Gastroesophageal sphincter (tissue), 4 donors: ENCODE results near the gene FLOT2. TPM values are rescaled to one million over a fixed set of nuclear protein-coding genes. Genes with fewer than 3 reads are reported as not detected.

ENCODE experiments used
- ATAC-seq: fragments of 150-250 bp; one replicate; pipeline ENCODE4 v1.9.1; 2016; ENCODE audit warnings: mild to moderate bottlenecking, moderate library complexity
- H3K27ac ChIP-seq, 4 donors: fragments of 200-600 bp; sonication (generic) in 3 of 4; 1 replicate in 3 of 4; 2 replicates in 1 of 4; pipeline ENCODE4 v1.5.1; 2016 to 2019
- H3K27me3 ChIP-seq: fragments of 200-600 bp; sonication (generic); one replicate; pipeline ENCODE4 v1.5.1; 2019
- H3K36me3 ChIP-seq, 2 donors: fragments of 200-600 bp; sonication (generic); one replicate each; pipeline ENCODE4 v1.5.1; 2019; ENCODE audit warnings: control low read depth in 1 of 2
- H3K4me1 ChIP-seq, 3 donors: fragments of 200-600 bp; sonication (generic); 1 replicate in 2 of 3; 2 replicates in 1 of 3; pipeline ENCODE4 v1.5.1; 2016 to 2019; ENCODE audit warnings: control low read depth in 2 of 3
- H3K4me3 ChIP-seq, 2 donors: fragments of 200-600 bp; sonication (generic); one replicate each; pipeline ENCODE4 v1.5.1; 2019; ENCODE audit warnings: mild to moderate bottlenecking in 1 of 2, moderate library complexity in 1 of 2
- H3K9me3 ChIP-seq, 3 donors: fragments of 200-600 bp; sonication (generic); one replicate each; pipeline ENCODE4 v1.5.1; 2017 to 2019; ENCODE audit warnings: control low read depth in 2 of 3
- EP300 ChIP-seq: sonication (generic); formaldehyde crosslinking; IDR thresholded peaks from one replicate; pipeline ENCODE4 v1.6.1; 2017; ENCODE audit warnings: antibody characterized with exemption, mild to moderate bottlenecking
- POLR2A ChIP-seq, 2 donors: fragments of 450-650 bp; IDR thresholded peaks; one replicate each; pipeline ENCODE4 v1.6.1; 2017; ENCODE audit warnings: antibody characterized with exemption in 2 of 2, mild to moderate bottlenecking in 2 of 2, moderate library complexity in 1 of 2
- POLR2AphosphoS5 ChIP-seq: sonication (generic); formaldehyde crosslinking; IDR thresholded peaks from one replicate; pipeline ENCODE4 v1.6.1; 2017; ENCODE audit warnings: antibody characterized with exemption
- WGBS, 2 donors: methylation state at CpG; one replicate each; pipeline ENCODE4 v1.1.5; 2018; ENCODE audit warnings: low coverage in 1 of 2; 5-methylcytosine and 5-hydroxymethylcytosine counted together
- total RNA-seq, 4 donors: library from RNA; depleted of rRNA; stranded (reverse); fragments of >200 nt; gene quantifications; one replicate each; pipeline ENCODE4 v1.1.0, GENCODE V29; 2016
- TF ChIP-seq, protein P1 (sequence below), 4 experiments: fragments of 200-600 bp in 2 of 4; fragments of 450-650 bp in 2 of 4; sonication (generic) in 1 of 4; IDR thresholded peaks; one replicate each; pipeline ENCODE4 v1.5.1; 2017 to 2019; ENCODE audit warnings: antibody characterized with exemption in 4 of 4, mild to moderate bottlenecking in 2 of 4, moderate library complexity in 2 of 4

Gene FLOT2
- total RNA-seq, 4 donors from 2014 or later = 71.6 to 107 (median 91.2) TPM

GRCh38 chr17:28875848-28876550, 21.5 kb downstream of the FLOT2 start:
- no peak overlapping the region for H3K4me3 ChIP-seq

DNA sequence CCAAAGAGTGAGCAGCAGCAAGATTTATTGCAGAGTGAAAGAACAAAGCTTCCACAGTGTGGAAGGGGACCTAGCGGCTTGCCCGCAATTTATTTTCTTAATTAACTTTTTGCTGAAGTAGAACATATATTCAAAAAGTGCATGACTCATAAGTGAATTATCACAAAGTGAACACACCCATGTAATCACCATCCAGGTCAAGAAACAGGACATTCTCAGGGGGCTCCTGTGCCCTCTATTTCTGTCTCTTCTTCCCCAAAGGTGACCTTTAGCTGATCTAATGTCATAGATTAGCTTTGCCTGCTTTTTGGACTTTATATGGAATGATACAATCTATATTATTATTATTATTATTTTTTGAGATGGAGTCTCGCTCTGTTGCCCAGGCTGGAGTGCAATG, 22.8 kb downstream of the FLOT2 start:
- 81 to 86% methylated on average over 3 of the region's 3 CpGs for WGBS, 2 donors

More at GRCh38 chr17:28875848-28876550, 21.5 kb downstream of the FLOT2 start:
- H3K9me3 ChIP-seq = no peaks in the 10 kb centered on the region
- ATAC-seq = no peak
- no peaks in the 10 kb centered on the region for H3K27me3 ChIP-seq
- TF ChIP-seq, protein P1, sequence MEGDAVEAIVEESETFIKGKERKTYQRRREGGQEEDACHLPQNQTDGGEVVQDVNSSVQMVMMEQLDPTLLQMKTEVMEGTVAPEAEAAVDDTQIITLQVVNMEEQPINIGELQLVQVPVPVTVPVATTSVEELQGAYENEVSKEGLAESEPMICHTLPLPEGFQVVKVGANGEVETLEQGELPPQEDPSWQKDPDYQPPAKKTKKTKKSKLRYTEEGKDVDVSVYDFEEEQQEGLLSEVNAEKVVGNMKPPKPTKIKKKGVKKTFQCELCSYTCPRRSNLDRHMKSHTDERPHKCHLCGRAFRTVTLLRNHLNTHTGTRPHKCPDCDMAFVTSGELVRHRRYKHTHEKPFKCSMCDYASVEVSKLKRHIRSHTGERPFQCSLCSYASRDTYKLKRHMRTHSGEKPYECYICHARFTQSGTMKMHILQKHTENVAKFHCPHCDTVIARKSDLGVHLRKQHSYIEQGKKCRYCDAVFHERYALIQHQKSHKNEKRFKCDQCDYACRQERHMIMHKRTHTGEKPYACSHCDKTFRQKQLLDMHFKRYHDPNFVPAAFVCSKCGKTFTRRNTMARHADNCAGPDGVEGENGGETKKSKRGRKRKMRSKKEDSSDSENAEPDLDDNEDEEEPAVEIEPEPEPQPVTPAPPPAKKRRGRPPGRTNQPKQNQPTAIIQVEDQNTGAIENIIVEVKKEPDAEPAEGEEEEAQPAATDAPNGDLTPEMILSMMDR (IDR thresholded peaks at IDR 0.05) = no peak
- no peak for TF ChIP-seq POLR2AphosphoS5
- TF ChIP-seq EP300 = no peak
- TF ChIP-seq POLR2A (IDR thresholded peaks at IDR 0.05) = no peak
- 44 to 50% methylated on average over 1 of the region's 1 CpG for WGBS, 2 donors
- no peaks in the 10 kb centered on the region for H3K4me1 ChIP-seq
- H3K27ac ChIP-seq = no peak overlapping the region
- peaks cover 0 to 36% of the 10 kb centered on the region in 2 donors for H3K36me3 ChIP-seq

GRCh38 chr17:28873839-28874238, 23.7 kb downstream of the FLOT2 start:
- ATAC-seq = no peak
- WGBS, 2 donors = 76 to 81% methylated on average over 4 to 7 of the region's 7 CpGs
- H3K27ac ChIP-seq = no peak overlapping the region
- H3K36me3 ChIP-seq = peaks cover 0 to 14% of the 10 kb centered on the region in 2 donors
- H3K27me3 ChIP-seq = no peaks in the 10 kb centered on the region
- no peaks in the 10 kb centered on the region for H3K9me3 ChIP-seq
- no peak overlapping the region for H3K4me3 ChIP-seq
- TF ChIP-seq POLR2A (IDR thresholded peaks at IDR 0.05) (no peak), POLR2AphosphoS5 (no peak), EP300 (no peak)
- TF ChIP-seq, protein P1 (IDR thresholded peaks at IDR 0.05) = no peak
- no peaks in the 10 kb centered on the region for H3K4me1 ChIP-seq

More for the DNA sequence above, 22.8 kb downstream of the FLOT2 start:
- Histone ChIP-seq H3K4me3 (no peak overlapping the region), H3K27ac (no peak overlapping the region), H3K9me3 (no peaks in the 10 kb centered on the region), H3K4me1 (no peaks in the 10 kb centered on the region), H3K27me3 (no peaks in the 10 kb centered on the region), H3K36me3 (peaks cover 0 to 23% of the 10 kb centered on the region in 2 donors)
- TF ChIP-seq POLR2AphosphoS5 (no peak), POLR2A (IDR thresholded peaks at IDR 0.05) (no peak), EP300 (no peak)
- TF ChIP-seq, protein P1 (IDR thresholded peaks at IDR 0.05) = no peak
- no peak for ATAC-seq

DNA sequence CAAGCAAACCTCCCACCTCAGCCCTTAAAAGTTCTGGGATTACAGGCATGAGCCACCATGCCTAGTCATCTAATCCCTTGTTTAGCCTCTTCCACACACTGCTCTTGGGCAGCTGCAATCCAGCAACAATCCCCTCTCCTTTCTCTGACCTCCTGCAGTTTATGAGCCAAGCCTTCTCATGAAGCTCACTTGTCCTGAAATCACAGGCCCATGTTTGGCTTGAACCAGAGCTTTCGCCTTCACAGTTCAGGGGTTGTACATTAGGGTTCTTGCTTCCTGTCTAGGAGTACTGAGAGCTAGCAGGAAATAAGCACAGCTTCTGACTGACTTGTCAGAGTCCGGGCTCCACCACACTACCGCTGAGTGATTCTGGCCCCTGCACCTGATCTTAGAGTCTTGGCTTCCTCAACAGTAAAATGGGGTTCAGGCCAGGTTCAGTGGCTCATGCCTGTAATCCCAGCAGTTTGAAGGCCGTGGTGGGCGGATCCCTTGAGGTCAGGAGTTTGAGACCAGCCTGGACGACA, 26.4 kb downstream of the FLOT2 start:
- TF ChIP-seq POLR2AphosphoS5 = no peak
- TF ChIP-seq EP300 = no peak
- TF ChIP-seq, protein P1 (IDR thresholded peaks at IDR 0.05) = no peak
- no peak for TF ChIP-seq POLR2A (IDR thresholded peaks at IDR 0.05)
- 100% methylated on average over 1 of the region's 6 CpGs; no CpG with 5 or more reads in 1 of the 2 donors for WGBS, 2 donors
- H3K4me3 ChIP-seq = no peak overlapping the region
- ATAC-seq = no peak
- H3K36me3 ChIP-seq = no peaks in the 10 kb centered on the region
- H3K4me1 ChIP-seq = no peaks in the 10 kb centered on the region
- H3K27ac ChIP-seq = no peak overlapping the region
- no peaks in the 10 kb centered on the region for H3K27me3 ChIP-seq
- H3K9me3 ChIP-seq = no peaks in the 10 kb centered on the region

GRCh38 chr17:28867276-28867675, 30.3 kb downstream of the FLOT2 start:
- no peaks in the 10 kb centered on the region for H3K9me3 ChIP-seq
- WGBS, 2 donors = 86 to 89% methylated on average over 5 of the region's 7 CpGs
- H3K36me3 ChIP-seq = no peaks in the 10 kb centered on the region
- H3K4me3 ChIP-seq = no peak overlapping the region
- TF ChIP-seq POLR2AphosphoS5 (no peak), POLR2A (IDR thresholded peaks at IDR 0.05) (no peak), EP300 (no peak)
- TF ChIP-seq, protein P1 (IDR thresholded peaks at IDR 0.05) = no peak
- no peaks in the 10 kb centered on the region for H3K4me1 ChIP-seq
- ATAC-seq = no peak
- no peaks in the 10 kb centered on the region for H3K27me3 ChIP-seq
- H3K27ac ChIP-seq = no peak overlapping the region
